Sigmoid colon (tissue), 3 donors: Measurements from ENCODE around the gene AFAP1.

Source experiments
- POLR2A ChIP-seq, 2 donors: fragments of 450-650 bp; IDR thresholded peaks; one replicate each; pipeline ENCODE4 v1.6.1; 2016; ENCODE audit warnings: antibody characterized with exemption in 2 of 2, mild to moderate bottlenecking in 2 of 2, moderate library complexity in 2 of 2
- TF ChIP-seq, protein P1 (sequence below), 4 experiments: fragments of 450-650 bp in 3 of 4; fragments of 200-600 bp in 1 of 4; IDR thresholded peaks; one replicate each; pipeline ENCODE4 v1.5.1; 2016 to 2019; ENCODE audit warnings: antibody characterized with exemption in 4 of 4, mild to moderate bottlenecking in 3 of 4, moderate library complexity in 2 of 4

DNA sequence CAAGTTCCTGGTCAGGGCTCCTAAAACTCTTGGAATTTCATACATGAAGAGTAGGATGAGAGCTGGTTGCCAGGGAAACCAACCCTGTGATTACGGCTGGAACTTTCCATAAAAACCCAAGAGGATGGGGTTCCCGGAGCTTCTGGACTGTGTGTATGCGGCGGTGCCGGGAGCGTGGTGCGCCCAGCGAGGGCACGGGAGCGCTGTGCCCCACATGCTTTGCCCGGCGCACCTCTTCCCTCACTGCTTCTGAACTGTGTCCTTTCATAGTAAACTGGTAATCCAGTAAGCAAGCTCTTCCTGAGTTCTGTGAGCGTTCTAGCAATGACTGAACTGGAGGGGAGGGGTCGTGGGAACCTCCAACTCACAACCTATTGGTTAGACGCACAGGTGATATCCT, 152.6 kb downstream of the AFAP1 start:
- no peak for TF ChIP-seq POLR2A (IDR thresholded peaks at IDR 0.05)
- TF ChIP-seq, protein P1, sequence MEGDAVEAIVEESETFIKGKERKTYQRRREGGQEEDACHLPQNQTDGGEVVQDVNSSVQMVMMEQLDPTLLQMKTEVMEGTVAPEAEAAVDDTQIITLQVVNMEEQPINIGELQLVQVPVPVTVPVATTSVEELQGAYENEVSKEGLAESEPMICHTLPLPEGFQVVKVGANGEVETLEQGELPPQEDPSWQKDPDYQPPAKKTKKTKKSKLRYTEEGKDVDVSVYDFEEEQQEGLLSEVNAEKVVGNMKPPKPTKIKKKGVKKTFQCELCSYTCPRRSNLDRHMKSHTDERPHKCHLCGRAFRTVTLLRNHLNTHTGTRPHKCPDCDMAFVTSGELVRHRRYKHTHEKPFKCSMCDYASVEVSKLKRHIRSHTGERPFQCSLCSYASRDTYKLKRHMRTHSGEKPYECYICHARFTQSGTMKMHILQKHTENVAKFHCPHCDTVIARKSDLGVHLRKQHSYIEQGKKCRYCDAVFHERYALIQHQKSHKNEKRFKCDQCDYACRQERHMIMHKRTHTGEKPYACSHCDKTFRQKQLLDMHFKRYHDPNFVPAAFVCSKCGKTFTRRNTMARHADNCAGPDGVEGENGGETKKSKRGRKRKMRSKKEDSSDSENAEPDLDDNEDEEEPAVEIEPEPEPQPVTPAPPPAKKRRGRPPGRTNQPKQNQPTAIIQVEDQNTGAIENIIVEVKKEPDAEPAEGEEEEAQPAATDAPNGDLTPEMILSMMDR (IDR thresholded peaks at IDR 0.05) = no peak
